HG03039 (cell line): ENCODE results near the gene SESN3.

Source experiments
- ATAC-seq: cut with Tn5 transposase; IDR thresholded peaks from one replicate; pipeline ENCODE4 v1.9.1; 2021; ENCODE audit warnings: mild to moderate bottlenecking, moderate library complexity; ENCODE audit not compliant: unreplicated experiment

The SESN3 gene

DNA sequence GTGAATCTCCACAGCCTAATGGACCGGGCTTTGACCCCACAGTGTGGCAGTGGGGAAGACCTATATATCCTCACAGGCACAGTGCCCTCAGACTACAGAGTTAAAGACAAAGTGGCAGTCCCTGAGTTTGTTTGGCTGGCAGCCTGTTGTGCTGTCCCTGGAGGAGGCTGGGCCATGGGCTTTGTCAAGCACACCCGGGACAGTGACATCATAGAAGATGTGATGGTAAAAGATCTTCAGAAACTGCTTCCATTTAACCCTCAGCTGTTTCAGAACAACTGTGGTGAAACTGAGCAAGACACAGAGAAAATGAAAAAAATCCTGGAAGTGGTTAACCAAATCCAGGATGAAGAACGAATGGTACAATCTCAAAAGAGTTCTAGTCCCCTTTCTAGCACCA lies 102.4 kb downstream of the SESN3 start:
- ATAC-seq: no peak

DNA sequence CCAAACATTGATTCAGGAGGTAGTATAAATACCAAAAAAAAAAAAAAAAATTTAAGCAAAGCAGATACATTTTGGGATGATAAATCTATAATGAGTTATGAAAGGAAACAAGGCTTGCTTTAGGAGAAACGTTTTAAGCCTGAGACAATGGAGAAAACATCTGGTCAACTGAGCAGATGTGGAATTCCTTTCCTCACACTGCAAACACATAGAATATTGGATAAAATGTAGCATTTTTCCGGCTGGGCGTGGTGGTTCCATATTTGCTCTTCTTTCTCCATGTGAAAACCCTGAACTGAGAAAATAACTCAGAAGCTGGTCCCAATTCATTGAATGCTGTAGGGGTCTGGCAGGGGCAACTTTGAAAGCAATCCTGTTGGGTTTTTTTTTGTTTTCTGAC lies 107.4 kb downstream of the SESN3 start:
- no peak for ATAC-seq

DNA sequence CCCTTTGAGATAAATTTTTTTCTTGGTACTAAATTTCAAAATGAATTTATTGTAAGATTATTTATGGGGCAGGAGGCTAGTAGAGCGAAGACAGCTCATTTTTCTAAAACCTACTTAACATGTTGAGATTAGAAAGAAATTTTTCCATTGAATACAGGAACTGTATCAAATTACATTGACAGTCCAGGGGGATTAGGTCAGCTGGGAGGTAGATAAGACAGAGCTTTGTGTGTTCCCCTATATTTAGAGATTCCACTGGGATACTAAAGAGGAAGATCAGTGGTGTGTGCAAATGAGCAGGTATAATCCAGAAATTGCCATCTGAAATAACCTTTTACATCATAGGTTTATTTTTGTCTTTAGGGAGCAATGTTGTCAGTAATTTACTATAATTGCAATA lies 109.3 kb downstream of the SESN3 start:
- no peak for ATAC-seq

DNA sequence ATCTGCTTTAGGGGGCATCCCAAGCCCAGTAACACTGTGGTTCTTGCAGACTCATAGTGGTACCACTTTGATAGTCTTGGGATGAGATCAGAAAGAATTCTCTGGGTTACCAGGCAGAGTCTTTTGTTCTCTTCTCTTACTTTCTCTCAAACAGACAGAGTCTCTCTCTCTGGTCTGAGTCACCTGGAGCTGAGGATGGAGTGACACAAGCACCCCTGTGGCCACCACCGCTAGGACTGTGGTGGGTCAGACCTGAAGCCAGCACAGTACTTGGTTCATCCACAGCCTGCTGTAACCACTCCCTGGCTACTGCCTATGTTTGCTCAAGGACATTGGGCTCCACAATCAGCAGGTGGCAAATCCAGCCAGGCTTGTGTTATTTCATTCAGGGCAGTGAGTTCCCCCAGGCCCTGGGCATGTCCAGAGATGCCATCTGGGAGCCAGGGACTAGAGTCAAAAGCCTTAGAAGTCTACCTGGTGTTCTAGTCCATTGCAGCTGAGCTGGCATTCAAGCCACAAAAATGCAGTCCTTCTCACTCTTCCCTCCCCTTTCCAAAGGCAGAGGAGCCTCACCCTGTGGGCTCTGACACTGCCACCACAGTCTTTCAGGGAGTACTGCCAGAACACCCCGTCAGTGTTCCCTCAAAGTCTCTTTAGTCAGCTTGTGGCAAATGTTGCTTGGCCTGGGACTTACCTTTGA lies 111.5 kb downstream of the SESN3 start:
- ATAC-seq: no peak

DNA sequence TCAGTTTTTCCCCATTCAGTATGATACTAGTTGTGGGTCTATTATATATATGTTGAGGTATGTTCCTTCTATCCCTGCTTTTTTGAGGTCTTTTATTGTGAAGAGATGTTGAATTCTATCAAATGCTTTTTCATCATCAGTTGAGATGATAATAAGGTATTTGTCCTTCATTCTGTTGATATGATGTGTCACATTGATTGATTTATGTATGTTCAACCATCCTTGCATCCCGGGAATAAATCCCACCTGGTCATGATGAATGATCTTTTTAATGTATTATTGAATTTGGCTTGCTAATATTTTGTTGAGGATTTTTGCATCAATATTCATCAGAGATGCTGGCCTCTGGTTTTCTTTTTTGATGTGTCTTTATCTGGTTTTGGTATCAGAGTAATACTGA lies 115.4 kb downstream of the SESN3 start:
- ATAC-seq: no peak
